Measurements from ENCODE around the gene DVL1. TPM values are rescaled to one million over a fixed set of nuclear protein-coding genes. Genes with fewer than 3 reads are reported as not detected.

DVL1 gene
- total and polyA plus RNA-seq, 9 of the 15 experiments (the other 6 are each of a cell fraction or from before 2014, with no cell fraction given): 0.62 to 135 (median 24.3) TPM

- TF ChIP-seq SREBF2 (CRISPR knock-in tag; IDR thresholded peaks at IDR 0.05) (no peak), MCM3 (IDR thresholded peaks at IDR 0.05) (no peak), CHAMP1 (IDR thresholded peaks at IDR 0.05) (no peak), FUS (optimal IDR thresholded peaks at IDR 0.05; ENCODE audit: low read depth, low read length) (no peak), KAT8 (IDR thresholded peaks at IDR 0.05; ENCODE audit: low read depth) (no peak), HNRNPH1 (optimal IDR thresholded peaks at IDR 0.05; ENCODE audit: low read depth, low read length) (no peak), ATF2 (CRISPR knock-in tag; IDR thresholded peaks at IDR 0.05) (peak; percentile 79; the same call in 1 of the 2 replicates), CBFA2T2 (conservative IDR thresholded peaks at IDR 0.05) (peak; percentile 64), FOXK2 (conservative IDR thresholded peaks at IDR 0.05 in 1 of 2, IDR thresholded peaks at IDR 0.05 in 1 of 2; ENCODE audit: low read depth in 2 of 2) (peak in 1 of 2 experiments; percentile 66; a peak in 1 of 4 replicates), ATF3 (IDR thresholded peaks at IDR 0.05) (peak; percentile 91), ATF3 (CRISPR knock-in tag; conservative IDR thresholded peaks at IDR 0.05) (no peak), ZNF77 (CRISPR knock-in tag; IDR thresholded peaks at IDR 0.05) (no peak), NRF1 (conservative IDR thresholded peaks at IDR 0.05 in 1 of 2, IDR thresholded peaks at IDR 0.05 in 1 of 2) (no peak), CBX5 (IDR thresholded peaks at IDR 0.05; ENCODE audit: borderline replicate concordance, low read depth) (no peak), MAX (CRISPR knock-in tag; IDR thresholded peaks at IDR 0.05) (peak; percentile 68), ARNT (IDR thresholded peaks at IDR 0.05) (no peak), ZNF57 (CRISPR knock-in tag; IDR thresholded peaks at IDR 0.05) (no peak), TFE3 (CRISPR knock-in tag; IDR thresholded peaks at IDR 0.05) (peak; percentile 86), JUND (IDR thresholded peaks at IDR 0.05; ENCODE audit: borderline replicate concordance, low read depth, low read length) (peak; percentile 81), JUND (tag; IDR thresholded peaks at IDR 0.05; ENCODE audit: borderline replicate concordance, low read depth, low read length) (peak; percentile 62; the same call in 1 of the 3 replicates), FIP1L1 (IDR thresholded peaks at IDR 0.05; ENCODE audit: low read depth, low read length, poor library complexity, severe bottlenecking) (no peak), NFE2L1 (tag; IDR thresholded peaks at IDR 0.05; ENCODE audit: borderline replicate concordance, low read depth) (no peak)
These were observed 44.6 kb downstream of the DVL1 start (continued) for GRCh38 chr1:1304331-1305299.
